ENCODE data around the gene CAMK1D.

DNA sequence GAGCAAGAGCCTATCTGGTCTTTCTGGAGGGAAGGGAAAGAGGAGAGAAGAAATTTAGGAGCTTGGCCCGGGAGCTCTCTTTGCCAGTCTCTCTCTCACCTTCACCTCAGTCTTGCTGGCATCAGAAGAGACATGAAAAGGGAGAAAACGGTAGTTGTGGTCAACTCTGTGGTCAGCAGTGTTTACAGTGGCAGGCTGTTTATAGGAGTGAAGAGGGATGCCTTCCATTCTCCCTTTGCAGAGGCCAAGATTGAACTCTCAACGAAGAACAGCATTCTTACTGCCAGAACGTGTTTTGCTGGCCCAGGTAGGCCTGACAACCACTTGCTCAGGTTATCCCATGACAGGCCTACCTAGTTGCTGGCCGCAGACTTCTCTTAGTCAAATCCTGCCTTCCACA is 518.9 kb downstream of the CAMK1D start:
- no peak for TF ChIP-seq POLR2A (IDR thresholded peaks at IDR 0.05)
- TF ChIP-seq, protein P1, sequence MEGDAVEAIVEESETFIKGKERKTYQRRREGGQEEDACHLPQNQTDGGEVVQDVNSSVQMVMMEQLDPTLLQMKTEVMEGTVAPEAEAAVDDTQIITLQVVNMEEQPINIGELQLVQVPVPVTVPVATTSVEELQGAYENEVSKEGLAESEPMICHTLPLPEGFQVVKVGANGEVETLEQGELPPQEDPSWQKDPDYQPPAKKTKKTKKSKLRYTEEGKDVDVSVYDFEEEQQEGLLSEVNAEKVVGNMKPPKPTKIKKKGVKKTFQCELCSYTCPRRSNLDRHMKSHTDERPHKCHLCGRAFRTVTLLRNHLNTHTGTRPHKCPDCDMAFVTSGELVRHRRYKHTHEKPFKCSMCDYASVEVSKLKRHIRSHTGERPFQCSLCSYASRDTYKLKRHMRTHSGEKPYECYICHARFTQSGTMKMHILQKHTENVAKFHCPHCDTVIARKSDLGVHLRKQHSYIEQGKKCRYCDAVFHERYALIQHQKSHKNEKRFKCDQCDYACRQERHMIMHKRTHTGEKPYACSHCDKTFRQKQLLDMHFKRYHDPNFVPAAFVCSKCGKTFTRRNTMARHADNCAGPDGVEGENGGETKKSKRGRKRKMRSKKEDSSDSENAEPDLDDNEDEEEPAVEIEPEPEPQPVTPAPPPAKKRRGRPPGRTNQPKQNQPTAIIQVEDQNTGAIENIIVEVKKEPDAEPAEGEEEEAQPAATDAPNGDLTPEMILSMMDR (IDR thresholded peaks at IDR 0.05), result no peak

All from stomach (tissue), 4 donors.